GM19397 (cell line): ENCODE results near the gene GLG1.
"Not testable (repeated sequence)": the region's sequence is repeated elsewhere in the genome, so short reads cannot be mapped to it uniquely, and the experiment has no call there.

Experiments
- ATAC-seq: cut with Tn5 transposase; IDR thresholded peaks from one replicate; pipeline ENCODE4 v1.9.1; 2021; ENCODE audit warnings: mild to moderate bottlenecking, moderate library complexity; ENCODE audit not compliant: unreplicated experiment

GLG1 gene

DNA sequence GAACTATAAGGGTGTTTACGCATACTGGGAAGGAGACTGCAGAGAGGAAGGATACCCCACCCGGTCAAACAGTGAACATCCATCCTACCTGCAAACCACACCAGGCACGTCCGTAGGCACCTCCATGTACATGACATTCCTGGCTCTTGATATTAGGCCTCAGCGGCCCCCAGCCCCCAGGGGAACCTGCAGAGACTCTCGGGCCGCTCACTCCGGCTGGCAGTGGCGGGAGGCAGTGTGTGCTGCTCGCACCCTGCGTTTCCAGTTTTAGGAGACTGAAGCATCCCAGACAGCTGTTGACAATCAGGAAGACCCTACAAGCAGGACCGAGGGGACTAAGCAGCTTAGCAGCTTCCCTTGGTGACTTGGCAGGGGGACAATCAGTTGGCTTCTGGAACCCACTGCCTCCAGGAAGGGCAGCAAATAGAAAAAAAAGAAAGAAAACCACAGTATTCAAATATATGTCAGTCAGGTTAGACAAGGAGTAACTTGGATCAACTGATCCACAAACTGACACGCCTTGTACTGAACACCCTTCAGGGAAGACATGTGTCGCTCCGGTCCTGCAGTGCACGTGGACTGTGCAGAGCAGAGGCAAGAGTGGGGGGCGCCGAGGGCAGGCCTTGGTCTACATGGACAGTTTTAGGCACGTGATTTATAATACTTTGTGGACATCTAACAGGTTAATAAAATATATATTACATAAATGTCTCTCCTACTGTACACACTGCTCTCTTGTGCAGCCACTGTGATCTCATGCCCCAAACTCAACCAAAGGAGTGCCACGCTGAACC, 155.8 kb downstream of the GLG1 start:
- ATAC-seq = no peak

DNA sequence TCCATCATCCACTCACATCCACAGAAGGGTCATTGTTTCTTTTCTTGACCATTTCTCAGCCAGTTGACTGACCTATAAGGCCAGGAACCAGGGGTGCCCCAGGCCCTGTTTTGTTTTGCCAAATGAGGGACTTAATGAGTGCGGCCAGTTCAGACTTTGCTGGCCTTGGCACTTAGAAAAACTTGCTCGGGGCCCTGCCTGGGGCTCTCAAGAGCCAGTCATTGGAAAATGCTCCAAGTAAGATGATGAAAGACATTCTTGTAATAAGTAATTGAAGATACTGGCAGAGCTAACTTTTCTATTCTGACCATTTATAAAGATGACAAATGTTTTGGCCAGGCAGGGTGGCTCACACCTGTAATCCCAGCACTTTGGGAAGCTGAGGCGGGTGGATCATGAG, 156.7 kb downstream of the GLG1 start:
- no peak for ATAC-seq

GRCh38 chr16:74449470-74449869, 157.4 kb downstream of the GLG1 start:
- ATAC-seq = no peak

DNA sequence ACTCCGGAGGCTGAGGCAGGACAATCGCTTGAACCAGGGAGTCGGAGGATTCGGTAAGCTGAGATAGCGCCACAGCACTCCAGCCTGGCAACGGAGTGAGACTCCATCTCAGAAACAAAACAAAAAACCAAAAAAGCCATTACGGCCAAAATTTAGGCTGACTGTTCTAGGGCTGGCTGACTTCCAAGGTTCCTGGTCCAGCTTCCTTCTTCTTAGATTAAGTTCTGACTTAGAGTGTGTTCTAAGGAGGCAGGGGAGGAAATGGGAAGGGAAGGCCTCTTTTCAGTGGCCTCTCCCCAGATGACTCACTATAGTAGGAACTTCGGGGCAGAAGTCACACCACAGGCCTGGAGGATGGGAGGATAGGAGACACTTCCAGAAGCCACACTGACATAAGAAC, 157.9 kb downstream of the GLG1 start:
- ATAC-seq = no peak

DNA sequence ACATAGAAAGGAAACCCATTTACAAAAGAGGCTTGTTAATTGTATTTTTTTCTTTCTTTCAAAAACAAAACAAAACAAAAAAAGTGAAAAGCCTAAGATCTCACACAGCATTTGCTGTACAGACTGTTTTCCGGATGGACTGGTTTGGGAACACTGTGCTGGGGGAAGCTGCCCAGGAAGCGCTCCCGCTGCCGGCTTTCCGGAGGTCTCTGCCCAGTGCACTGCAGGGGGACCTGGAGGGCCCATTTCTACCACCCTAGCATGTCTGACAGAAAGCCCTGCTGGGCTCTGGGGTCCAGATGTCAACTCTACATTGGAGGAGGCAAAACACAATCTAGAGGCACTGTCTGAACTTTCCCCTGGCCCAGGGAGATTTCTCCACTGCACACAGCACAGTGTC, 159.3 kb downstream of the GLG1 start:
- no peak for ATAC-seq

DNA sequence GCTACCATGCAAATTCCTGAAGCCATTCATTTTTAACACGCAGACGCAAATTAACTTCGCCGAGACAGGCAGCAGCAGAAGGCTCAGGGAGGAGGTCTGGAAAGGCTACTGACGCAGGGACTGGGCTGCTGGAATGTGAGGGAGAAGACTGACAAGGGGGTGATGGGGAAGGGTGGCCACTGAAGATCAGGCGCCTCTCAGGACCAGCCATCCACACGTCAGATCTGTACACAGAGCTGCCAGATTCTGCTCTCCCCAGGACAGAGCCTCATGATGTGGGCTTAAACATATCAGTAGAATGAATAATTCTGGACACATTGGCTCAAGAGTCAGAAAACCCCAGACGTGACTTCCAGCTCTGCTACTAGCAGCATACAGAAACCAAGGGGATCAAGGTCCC, 160.0 kb downstream of the GLG1 start:
- ATAC-seq = no peak

GRCh38 chr16:74443624-74444346, 163.1 kb downstream of the GLG1 start:
- not testable (repeated sequence) for ATAC-seq

GRCh38 chr16:74439685-74440084, 167.2 kb downstream of the GLG1 start:
- no peak for ATAC-seq

DNA sequence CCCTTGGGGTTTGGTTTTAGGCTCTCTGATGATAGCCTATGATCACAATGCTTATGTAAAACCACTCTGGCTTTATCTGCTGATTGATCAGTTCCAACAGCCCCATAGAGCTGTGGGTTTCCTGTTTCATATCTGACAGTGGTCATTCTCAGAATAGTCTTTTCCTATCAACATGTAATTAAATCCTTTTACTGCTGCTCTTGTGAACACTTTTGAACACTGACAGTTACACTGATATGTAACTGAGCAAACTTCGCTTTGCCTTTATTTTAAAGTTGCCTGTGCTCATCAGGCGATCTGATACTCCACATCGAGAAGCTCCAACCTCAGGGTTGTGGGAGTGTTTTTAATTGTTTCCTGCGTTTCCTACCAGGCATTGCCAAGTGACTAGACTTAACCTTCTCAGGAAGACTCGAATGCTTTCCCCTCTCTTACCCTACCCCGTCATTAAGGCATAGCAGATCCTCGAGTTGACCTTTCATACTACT, 168.4 kb downstream of the GLG1 start:
- no peak for ATAC-seq

DNA sequence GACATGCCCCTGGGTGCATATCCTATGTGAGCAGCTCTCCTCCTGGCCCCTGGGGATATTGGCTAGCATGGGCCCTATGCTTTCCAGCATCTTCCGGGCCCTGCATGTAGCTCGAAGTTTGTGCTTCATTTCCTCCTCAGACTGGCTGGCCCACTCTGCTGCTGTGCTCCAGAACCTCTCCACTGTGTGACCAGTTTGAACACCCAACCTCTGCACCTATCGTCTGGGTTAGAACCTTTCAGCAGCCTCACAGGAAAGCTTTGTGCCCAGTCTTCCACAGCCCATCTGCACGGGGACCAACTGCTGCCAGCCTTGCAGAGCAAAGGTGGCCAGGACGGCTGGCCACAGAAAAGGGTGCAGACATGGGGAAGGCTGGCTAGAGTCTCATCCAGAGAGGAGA, 175.4 kb downstream of the GLG1 start:
- no peak for ATAC-seq

DNA sequence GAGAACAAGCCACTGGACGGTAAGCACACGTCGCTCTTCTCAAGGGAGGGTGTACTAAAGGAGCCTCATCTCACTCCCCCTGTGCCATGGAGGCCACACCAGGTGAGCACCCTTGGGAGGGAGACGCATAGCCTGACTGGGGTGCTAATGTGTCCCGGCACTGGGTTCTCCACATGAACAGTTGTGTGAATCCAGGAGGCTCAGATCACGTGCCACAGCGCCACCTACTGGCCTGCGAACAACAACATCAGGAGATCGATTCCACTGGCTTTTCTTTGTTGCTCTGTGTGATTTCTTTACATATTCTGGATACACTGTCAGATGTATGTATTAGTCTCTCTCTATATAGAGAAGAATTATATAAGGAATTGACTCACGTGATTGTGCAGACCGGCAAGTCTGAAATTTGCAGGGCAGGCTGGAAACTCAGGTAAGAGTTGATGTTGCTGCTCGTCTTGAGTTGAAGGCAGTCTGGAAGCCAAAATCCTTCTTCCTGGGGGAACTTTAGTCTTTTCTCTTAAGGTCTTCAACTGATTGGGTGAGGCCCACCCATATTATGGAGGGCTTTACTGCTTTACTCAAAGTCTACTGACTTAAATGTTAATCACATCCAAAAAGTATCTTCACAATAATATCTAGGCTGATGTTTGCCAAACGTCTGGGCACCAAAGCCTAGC, 176.7 kb downstream of the GLG1 start:
- not testable (repeated sequence) for ATAC-seq

GRCh38 chr16:74428493-74428892, 178.4 kb downstream of the GLG1 start:
- ATAC-seq = not testable (repeated sequence)

DNA sequence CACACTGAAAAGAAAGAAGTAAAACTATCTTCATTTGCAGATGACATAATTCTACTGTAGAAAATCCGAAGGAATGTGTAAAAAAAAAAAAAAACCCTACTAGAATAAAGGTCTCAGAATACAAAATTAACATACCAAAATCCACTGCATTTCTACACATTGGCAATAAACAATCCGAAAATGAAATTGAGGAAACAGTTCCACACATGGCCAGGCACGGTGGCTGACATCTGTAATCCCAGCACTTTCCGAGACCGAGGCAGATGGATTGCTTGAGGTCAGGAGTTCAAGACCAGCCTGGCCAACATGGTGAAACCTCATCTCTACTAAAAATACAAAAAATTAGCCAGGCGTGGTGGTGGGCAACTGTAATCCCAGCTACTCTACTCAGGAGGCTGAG, 181.2 kb downstream of the GLG1 start:
- not testable (repeated sequence) for ATAC-seq

GRCh38 chr16:74423721-74424120, 183.2 kb downstream of the GLG1 start:
- ATAC-seq = not testable (repeated sequence)

DNA sequence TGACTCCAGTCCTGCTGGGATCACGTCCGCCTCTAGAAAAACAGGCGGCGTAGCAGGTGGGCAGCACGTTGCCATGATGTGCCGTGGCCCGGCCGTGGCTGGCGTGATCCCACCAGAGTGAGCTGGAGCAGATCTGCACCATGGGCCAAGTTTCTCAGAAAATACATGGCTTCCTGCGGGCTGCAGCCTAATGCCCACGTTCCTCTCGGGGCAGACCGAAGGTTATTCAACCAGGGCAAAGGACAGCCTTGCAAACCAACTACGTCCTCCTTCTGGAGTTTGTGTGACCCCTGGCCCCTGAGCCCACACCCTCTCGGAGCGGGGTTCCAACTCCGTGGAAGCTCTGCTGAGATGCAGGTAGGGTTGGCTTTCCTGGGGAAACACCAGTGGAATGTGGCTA, 184.8 kb downstream of the GLG1 start:
- ATAC-seq = not testable (repeated sequence)

- ATAC-seq = not testable (repeated sequence)
Observed at GRCh38 chr16:74421482-74421785, 185.5 kb downstream of the GLG1 start.

DNA sequence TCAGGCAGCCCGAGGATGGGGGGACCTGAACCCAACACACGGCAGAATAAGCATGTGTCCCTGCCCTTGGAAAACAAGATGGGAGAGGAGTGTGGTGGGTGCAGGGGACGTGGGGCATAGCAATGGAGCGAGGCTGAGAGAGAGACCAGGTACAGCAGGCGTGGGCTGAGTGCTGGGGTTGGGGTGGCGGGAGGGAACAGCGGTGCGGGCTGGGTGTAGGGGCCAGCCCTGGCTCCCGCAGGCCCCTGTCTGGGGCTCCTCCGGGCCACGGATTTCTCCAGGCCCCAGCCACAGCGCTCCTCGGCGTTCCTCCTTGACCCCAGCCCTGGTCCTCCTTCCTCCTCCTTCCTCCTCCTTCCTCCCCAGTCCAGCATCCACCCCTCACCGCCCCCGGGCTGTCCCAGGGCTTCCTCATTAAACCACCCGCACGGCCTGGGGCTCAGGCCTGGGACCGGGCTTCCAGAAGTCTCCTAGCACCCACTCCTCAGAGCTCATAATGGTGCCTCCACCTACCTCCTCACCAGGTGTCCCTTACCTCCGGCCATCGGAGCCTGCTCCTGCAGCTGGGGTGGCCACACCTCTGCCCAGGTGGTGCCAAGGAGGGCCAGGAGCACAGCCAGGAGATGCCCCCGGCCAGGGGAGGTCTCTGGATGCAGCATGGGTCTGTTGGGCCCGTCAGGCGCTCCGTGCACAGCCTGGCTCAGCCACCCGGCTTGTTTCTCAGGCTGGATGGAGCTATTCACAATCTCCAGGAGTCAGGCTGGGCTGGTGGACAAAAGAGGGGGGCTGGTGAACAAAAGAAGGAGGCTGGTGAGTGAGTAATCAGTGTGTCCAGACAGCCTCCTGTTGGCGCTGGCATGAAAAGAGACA, 186.1 kb downstream of the GLG1 start, which contains the start of gene CLEC18B:
Gene CLEC18B (minus strand): TSS at position 867 of the 870 bp plus-strand sequence. CDS start 208 bp downstream, at position 659.
- not testable (repeated sequence) for ATAC-seq

DNA sequence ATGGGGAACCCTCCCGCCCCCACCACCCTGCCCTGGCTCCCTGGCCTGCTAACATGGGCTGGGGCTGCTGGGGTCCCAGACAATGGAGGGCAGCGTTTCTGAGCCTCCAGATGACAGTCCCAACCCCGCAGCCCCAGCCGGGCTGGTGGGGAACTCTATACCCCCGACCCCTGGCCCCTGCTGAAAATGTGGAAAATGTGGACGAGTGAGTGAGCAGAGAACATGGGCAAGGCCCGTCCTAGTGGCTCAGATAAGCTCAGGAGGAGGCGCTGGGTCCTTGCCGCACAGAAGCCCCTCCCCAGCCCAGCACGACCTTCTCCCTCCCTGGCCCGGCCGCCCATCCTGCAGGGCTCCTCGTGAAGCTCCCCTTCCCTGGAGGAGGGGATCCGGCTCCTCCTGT, 187.1 kb downstream of the GLG1 start:
- ATAC-seq = not testable (repeated sequence)

GRCh38 chr16:74417897-74418296, 189.0 kb downstream of the GLG1 start:
- ATAC-seq = not testable (repeated sequence)

DNA sequence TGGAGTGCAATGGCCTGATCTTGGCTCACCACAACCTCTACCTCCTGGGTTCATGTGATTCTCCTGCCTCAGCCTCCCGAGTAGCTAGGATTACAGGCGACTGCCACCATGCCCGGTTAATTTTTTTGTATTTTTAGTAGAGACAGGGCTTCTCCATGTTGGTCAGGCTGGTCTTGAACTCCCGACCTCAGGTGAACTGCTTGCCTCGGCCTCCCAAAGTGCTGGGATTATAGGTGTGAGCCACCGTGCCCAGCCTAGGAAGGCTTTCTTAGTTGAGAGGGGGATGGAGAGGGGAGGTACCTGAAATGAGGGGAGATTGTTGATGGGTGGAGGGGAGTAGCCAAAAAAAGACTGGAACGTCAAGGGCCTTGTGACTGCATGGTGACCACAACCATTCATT, 193.0 kb downstream of the GLG1 start:
- ATAC-seq = not testable (repeated sequence)

GRCh38 chr16:74413485-74413884, 193.4 kb downstream of the GLG1 start:
- ATAC-seq = not testable (repeated sequence)
